OCI-LY7 (cell line): Measurements from ENCODE around the gene DNMBP. TPM values are rescaled to one million over a fixed set of nuclear protein-coding genes. Genes with fewer than 3 reads are reported as not detected.
A peak's percentile ranks its signal among the peaks of the same experiment; 100 is the strongest.

Experiments
- BruUV-seq: library from RNA; stranded (reverse); fragments of 400-500 nt; replicated peaks from 2 replicates; lab custom pipeline; 2021; lab: Mats Ljungman, UMichigan
- CTCF ChIA-PET: fragments of 300-600 bp; sonication (Branson Sonifier 250); formaldehyde crosslinking; loops from one replicate; lab custom pipeline; 2022; ENCODE audit warnings: antibody characterized with exemption; ENCODE audit not compliant: unreplicated experiment; lab: Charles Lee
- POLR2A ChIA-PET: fragments of 300-600 bp; sonication (Branson Sonifier 250); formaldehyde crosslinking; loops from one replicate; lab custom pipeline; 2022; ENCODE audit warnings: antibody characterized with exemption; lab: Charles Lee
- DNase-seq: peaks from one replicate; pipeline ENCODE4 v3.0.0-alpha.2; 2015; ENCODE audit warnings: low spot score
- H2AFZ ChIP-seq: fragments of 200-600 bp; sonication (generic), shearing (Covaris generic); 2 replicates; pipeline ENCODE4 v1.6.1; 2014; ENCODE audit warnings: mild to moderate bottlenecking, antibody characterized with exemption, low read length, moderate library complexity
- H3K27ac ChIP-seq: fragments of 200-600 bp; sonication (generic); 2 replicates; pipeline ENCODE4 v1.5.1; 2014; ENCODE audit warnings: mixed run types, low read depth, mild to moderate bottlenecking, moderate library complexity, low read length, inconsistent platforms; ENCODE audit not compliant: poor library complexity, severe bottlenecking
- H3K36me3 ChIP-seq: fragments of 200-600 bp; sonication (generic); 2 replicates; pipeline ENCODE4 v1.6.1; 2014; ENCODE audit warnings: mild to moderate bottlenecking, antibody characterized with exemption, low read length, moderate library complexity, mixed read lengths; ENCODE audit not compliant: insufficient read depth
- H3K4me1 ChIP-seq: fragments of 200-600 bp; sonication (generic); 2 replicates; pipeline ENCODE4 v1.5.1; 2014; ENCODE audit warnings: mild to moderate bottlenecking, low read length; ENCODE audit not compliant: insufficient read depth, poor library complexity, severe bottlenecking
- H3K4me2 ChIP-seq: fragments of 200-600 bp; sonication (generic); 2 replicates; pipeline ENCODE4 v1.6.1; 2014; ENCODE audit warnings: mild to moderate bottlenecking, low read length
- H3K4me3 ChIP-seq: fragments of 200-600 bp; sonication (generic); 2 replicates; pipeline ENCODE4 v1.5.1; 2014; ENCODE audit warnings: mild to moderate bottlenecking, low read depth, low read length; ENCODE audit not compliant: poor library complexity, severe bottlenecking
- H3K79me2 ChIP-seq: fragments of 200-600 bp; sonication (generic); 2 replicates; pipeline ENCODE4 v1.6.1; 2016; ENCODE audit warnings: low read depth, mild to moderate bottlenecking, low read length, moderate library complexity, mixed read lengths; ENCODE audit not compliant: insufficient read depth
- H3K9me2 ChIP-seq: fragments of 200-600 bp; sonication (generic); 2 replicates; pipeline ENCODE4 v1.6.1; 2016; ENCODE audit warnings: mild to moderate bottlenecking, low read length, mixed read lengths; ENCODE audit not compliant: insufficient read depth
- H3K9me3 ChIP-seq: fragments of 200-600 bp; sonication (generic); 2 replicates; pipeline ENCODE4 v1.6.1; 2014; ENCODE audit warnings: mild to moderate bottlenecking, mixed run types, low read length, mixed read lengths
- H4K20me1 ChIP-seq: fragments of 200-600 bp; sonication (generic); 2 replicates; pipeline ENCODE4 v1.6.1; 2014; ENCODE audit warnings: mild to moderate bottlenecking, antibody characterized with exemption, low read length, moderate library complexity, mixed read lengths; ENCODE audit not compliant: insufficient read depth
- CTCF ChIP-seq: fragments of 200-600 bp; sonication (generic); conservative IDR thresholded peaks from 2 replicates; pipeline ENCODE4 v1.5.1; 2014; ENCODE audit warnings: mild to moderate bottlenecking, antibody characterized with exemption, low read length, moderate library complexity, mixed read lengths
- EZH2phosphoT487 ChIP-seq: fragments of 200-600 bp; sonication (generic); IDR thresholded peaks from 2 replicates; pipeline ENCODE4 v1.6.1; 2018; ENCODE audit warnings: low read depth, borderline replicate concordance, mild to moderate bottlenecking, mixed run types, antibody characterized with exemption, low read length, moderate library complexity, mixed read lengths
- intact Hi-C: fragments of 100-400 bp; cut with micrococcal nuclease; formaldehyde crosslinking; loops from one replicate; pipeline ENCODE4 v1.10.0; 2022; ENCODE audit not compliant: unreplicated experiment
- total RNA-seq, 2 experiments: library from RNA; depleted of rRNA in 1 of 2; stranded (reverse); fragments of >200 nt in 1 of 2; shearing (Covaris generic) in 1 of 2; gene quantifications; 2 replicates each; pipeline ENCODE4 v1.2.3, GENCODE V29; 2014 to 2022

The DNMBP gene
- total RNA-seq, 2 experiments from 2014 or later: 27.0 to 36.2 TPM

- H3K9me2 ChIP-seq: no peaks in the 10 kb centered on the region
- H4K20me1 ChIP-seq: no peaks in the 10 kb centered on the region
- peaks cover 13% of the 10 kb centered on the region for H3K4me1 ChIP-seq
- no peak overlapping the region for H3K4me2 ChIP-seq
- H3K79me2 ChIP-seq: no peaks in the 10 kb centered on the region
- POLR2A ChIA-PET: interaction anchor here (0.6 to 0.7 kb wide), 6 partner anchors 8 to 154 kb away, joined by 3 to 5 read pairs (median 4); no protein-coding TSS in a partner anchor
- no TSS peak for BruUV-seq
- H3K4me3 ChIP-seq: no peak overlapping the region
- H3K27ac ChIP-seq: no peak overlapping the region
- intact Hi-C loops: no loop called here
- peak overlapping the region; percentile 70 for H2AFZ ChIP-seq
- CTCF ChIA-PET: interaction anchor here (0.7 kb wide), 1 partner anchor 208 kb away, joined by 4 read pairs; no protein-coding TSS in a partner anchor
- no peak for DNase-seq
- TF ChIP-seq EZH2phosphoT487 (no peak), CTCF (no peak)
- H3K36me3 ChIP-seq: no peaks in the 10 kb centered on the region
- 0 out of 2 replicates have a peak, but pooled peaks cover 4% of the 10 kb centered on the region for H3K9me3 ChIP-seq
Measured at GRCh38 chr10:100053686-100054460, 44.1 kb upstream of the DNMBP start.

DNA sequence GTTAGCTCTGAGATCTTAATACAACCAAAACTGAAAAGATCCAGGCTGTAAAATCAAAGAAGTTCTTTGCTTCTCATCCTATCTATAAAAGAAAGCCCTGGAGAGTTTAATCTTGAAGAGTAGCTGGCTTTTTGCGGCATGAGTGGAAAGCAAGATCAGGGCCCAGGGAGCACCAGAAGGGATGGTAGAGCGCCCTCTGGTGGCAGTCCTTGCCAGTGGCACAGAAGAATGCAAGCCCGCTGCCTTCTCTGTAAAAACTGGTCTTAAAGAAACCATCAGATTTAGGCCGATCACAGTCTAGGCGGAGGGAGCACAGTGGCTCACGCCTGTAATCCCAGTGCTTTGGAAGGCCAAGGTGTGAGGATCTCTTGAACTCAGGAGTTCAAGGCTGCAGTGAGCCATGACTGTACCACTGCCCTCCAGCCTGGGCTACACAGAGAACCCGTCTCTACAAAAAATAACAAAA is 36.3 kb upstream of the DNMBP start:
- no peak overlapping the region for H3K27ac ChIP-seq
- H2AFZ ChIP-seq: peak overlapping the region; percentile 69; the same call in 1 of the 2 replicates
- POLR2A ChIA-PET: interaction anchor here (0.5 to 2.3 kb wide), 13 partner anchors 8 to 199 kb away, joined by 3 to 10 read pairs (median 3); partner anchors contain the start of gene DNMBP

More for the DNA sequence above, 36.3 kb upstream of the DNMBP start:
- H4K20me1 ChIP-seq: no peaks in the 10 kb centered on the region
- no peak overlapping the region for H3K4me3 ChIP-seq
- no peaks in the 10 kb centered on the region for H3K9me3 ChIP-seq
- peaks cover 49% of the 10 kb centered on the region for H3K4me1 ChIP-seq
- CTCF ChIA-PET: interaction anchor here (0.7 to 2.5 kb wide), 6 partner anchors 25 to 200 kb away, joined by 3 to 16 read pairs (median 6); partner anchors contain the start of gene DNMBP
- intact Hi-C loops: loop anchor here (1.0 kb wide), 4 partner anchors 32 to 200 kb away; partner anchors contain the start of gene DNMBP
- no peaks in the 10 kb centered on the region for H3K36me3 ChIP-seq
- peak; percentile 92 for DNase-seq
- H3K4me2 ChIP-seq: peak overlapping the region; percentile 37
- TF ChIP-seq EZH2phosphoT487 (no peak), CTCF (peak; percentile 97)
- H3K9me2 ChIP-seq: no peaks in the 10 kb centered on the region
- no TSS peak for BruUV-seq
- no peaks in the 10 kb centered on the region for H3K79me2 ChIP-seq
